OCI-LY7 (cell line): ENCODE results near the gene PHYKPL.
"Not testable (repeated sequence)": the region's sequence is repeated elsewhere in the genome, so short reads cannot be mapped to it uniquely, and the experiment has no call there.

Source experiments
- EZH2phosphoT487 ChIP-seq: fragments of 200-600 bp; sonication (generic); IDR thresholded peaks from 2 replicates; pipeline ENCODE4 v1.6.1; 2018; ENCODE audit warnings: low read depth, borderline replicate concordance, mild to moderate bottlenecking, mixed run types, antibody characterized with exemption, low read length, moderate library complexity, mixed read lengths
- TF ChIP-seq, protein P1 (sequence below): fragments of 200-600 bp; sonication (generic); conservative IDR thresholded peaks from 2 replicates; pipeline ENCODE4 v1.5.1; 2014; ENCODE audit warnings: mild to moderate bottlenecking, antibody characterized with exemption, low read length, moderate library complexity, mixed read lengths

DNA sequence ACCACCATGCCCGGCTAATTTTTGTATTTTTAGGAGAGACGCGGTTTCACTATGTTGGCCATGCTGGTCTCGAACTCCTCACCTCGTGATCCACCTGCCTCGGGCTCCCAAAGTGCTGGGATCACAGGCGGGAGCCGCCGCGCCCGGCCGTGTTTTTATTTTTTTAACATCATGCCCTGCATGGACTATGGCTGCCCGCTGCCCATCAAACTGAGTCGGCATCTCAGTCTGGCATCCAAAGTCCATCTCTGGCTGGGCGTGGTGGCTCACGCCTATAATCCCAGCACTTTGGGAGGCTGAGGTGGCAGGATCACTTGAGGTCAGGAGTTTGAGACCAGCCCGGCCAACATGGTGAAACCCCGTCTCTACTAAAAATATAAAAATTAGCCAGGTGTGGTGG lies 21.0 kb upstream of the PHYKPL start:
- TF ChIP-seq, protein P1, sequence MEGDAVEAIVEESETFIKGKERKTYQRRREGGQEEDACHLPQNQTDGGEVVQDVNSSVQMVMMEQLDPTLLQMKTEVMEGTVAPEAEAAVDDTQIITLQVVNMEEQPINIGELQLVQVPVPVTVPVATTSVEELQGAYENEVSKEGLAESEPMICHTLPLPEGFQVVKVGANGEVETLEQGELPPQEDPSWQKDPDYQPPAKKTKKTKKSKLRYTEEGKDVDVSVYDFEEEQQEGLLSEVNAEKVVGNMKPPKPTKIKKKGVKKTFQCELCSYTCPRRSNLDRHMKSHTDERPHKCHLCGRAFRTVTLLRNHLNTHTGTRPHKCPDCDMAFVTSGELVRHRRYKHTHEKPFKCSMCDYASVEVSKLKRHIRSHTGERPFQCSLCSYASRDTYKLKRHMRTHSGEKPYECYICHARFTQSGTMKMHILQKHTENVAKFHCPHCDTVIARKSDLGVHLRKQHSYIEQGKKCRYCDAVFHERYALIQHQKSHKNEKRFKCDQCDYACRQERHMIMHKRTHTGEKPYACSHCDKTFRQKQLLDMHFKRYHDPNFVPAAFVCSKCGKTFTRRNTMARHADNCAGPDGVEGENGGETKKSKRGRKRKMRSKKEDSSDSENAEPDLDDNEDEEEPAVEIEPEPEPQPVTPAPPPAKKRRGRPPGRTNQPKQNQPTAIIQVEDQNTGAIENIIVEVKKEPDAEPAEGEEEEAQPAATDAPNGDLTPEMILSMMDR: not testable (repeated sequence)
- not testable (repeated sequence) for TF ChIP-seq EZH2phosphoT487
